Measurements from ENCODE around the gene S100A7A. TPM values are rescaled to one million over a fixed set of nuclear protein-coding genes. Genes with fewer than 3 reads are reported as not detected.

S100A7A gene
- total RNA-seq = not detected in 2 replicates

DNA sequence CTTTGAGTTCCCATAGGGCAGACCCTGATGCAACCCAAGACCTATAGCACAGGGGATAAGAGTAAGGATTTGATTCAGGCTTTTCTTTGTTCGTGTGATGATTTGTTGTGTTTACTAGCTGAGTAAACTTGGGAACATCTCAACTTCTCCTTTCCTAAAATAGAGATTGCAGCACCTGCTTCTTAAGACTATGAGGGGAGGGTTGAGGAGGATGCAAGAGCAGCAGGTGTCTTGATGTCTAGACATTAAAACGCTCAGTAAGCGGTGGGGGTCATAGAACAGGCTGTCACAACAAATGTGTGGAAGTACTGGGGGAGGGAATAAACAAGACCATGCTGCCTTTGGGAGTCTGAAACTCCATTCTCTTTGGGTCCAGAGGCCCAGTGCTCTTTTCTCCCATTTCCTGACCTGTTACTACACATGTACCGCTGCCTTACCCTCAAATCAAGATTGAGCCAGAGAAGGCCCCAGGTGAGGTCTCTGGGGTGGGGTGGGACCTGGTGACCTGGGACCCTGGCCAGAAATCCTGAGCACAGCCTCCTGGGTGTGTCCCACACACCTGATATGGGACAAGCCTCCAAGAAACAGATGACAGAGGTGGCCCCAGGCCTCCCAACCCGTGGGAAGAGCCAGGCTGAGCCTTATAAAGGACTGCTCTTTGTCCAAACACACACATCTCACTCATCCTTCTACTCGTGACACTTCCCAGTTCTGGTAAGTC, at the start of gene S100A7A:
Gene S100A7A, plus strand, starts transcription at position 671 of the 721 bp plus-strand sequence. CDS start 1,563 bp downstream, outside the sequence.
- intact Hi-C loops (cut with micrococcal nuclease) = no loop called here

DNA sequence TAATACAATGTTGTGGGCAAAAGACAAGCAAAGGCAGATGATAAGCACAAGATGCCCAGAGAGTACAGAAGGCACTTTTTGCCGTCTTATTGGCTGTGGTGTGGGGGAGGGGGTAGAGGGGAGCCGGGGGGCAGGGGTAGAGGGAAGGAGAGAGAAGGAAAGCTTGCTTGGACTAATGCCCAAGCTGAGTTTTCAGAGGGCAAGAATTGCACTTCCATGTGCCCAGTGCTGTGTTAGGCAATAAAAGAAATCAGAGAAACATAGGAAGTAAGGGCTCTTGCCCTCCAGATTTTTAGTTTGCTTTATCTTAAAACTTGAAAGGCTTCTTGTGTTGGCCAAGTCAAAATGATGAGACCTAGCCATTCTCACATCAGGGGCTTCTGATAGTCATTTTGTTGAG, 49.2 kb upstream of the S100A7A start:
- intact Hi-C loops (cut with micrococcal nuclease) = no loop called here

DNA sequence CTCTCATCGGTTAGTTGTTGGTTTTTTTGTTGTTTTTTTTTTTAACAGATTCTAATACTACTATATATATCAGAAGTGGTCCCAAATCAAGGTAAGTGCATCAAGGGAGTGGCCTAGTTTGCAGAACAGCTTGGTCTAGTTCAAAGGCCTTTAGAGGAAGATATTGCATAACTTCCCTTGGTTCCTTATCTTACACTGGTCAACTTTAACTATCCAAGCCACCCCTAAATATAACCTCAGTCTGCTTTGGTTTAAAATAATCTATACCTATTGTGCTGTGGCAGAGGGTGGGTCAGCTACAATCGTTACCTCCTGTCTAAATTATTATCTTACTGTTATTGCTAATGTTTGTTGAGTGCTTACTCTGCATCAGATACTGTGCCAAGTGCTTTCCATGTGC, 47.8 kb upstream of the S100A7A start:
- intact Hi-C loops (cut with micrococcal nuclease) = no loop called here

DNA sequence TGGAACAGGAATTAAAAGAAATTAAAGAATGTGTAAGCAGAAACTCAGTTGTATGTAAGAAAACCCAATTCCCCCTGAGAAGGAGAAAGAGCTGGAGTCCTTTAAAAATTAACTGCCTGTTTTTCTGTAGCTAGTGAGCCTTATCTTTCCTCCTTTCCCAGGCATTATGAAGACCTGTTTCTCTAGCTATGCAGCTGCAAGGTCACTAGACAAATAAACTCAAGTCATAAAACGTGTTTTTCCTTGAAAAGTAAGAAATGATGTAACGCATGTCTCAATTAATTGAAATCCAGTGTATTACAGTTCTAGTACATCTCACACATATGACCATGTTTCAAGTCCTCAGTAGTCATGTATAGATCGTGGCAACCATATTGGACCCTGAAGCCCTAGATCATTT, 46.2 kb upstream of the S100A7A start:
- intact Hi-C loops (cut with micrococcal nuclease) = no loop called here

DNA sequence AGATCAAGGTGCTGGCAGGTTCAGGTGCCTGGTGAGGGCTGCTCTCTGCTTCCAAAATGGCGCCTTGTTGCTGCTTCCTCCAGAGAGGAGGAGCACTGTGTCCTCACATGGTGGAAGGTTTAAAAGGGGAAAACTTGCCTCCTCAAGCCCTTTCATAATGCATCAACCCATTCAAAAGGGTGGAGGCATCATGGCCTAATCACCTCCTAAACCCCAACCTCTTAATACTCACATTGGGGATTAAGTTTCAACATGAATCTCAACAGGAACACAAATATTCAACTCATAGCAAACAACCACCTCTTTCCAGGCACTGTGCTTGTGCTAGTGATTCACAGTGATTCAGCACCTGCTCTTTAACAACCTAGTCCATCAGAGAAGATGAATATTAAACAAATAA, 45.1 kb upstream of the S100A7A start:
- intact Hi-C loops (cut with micrococcal nuclease) = no loop called here

DNA sequence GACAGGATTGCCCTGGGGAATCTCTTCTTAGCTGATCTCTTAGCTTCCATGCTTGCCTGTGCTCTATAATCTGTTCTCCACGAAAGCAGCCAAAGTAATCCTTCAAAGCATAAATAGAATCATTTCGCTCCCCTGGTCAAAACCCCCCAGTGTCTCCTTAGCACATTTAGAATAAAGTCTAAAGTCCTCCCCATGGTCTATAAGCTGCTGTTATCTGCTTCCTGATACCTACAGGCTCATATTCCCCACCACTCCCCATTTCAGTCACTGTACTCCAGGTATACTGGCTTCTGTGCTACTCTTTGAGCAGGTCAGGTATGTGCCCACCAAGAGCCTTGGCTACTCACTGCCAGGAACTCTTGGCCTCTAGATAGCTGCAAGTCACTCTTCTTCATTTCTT, 43.7 kb upstream of the S100A7A start:
- intact Hi-C loops (cut with micrococcal nuclease) = no loop called here

DNA sequence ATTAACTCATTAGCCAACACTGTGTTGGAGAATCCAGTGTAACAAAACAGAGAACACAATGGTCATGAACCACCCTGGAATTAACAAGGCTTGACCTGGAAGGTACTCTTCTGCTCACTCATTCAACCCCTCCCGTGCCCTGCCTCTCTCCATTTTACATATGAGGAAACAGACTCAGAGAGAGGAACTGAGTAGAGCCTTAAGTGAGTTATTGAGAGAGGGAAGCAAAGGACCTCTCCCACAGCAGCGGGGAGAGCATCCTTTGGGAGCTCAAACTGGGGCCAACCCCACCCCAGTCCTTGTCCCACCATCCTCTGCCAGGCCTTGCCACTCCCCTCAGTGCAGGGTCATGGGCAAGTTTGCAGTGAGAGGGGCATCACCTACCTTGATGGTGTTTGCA, 42.2 kb upstream of the S100A7A start:
- intact Hi-C loops (cut with micrococcal nuclease) = no loop called here

DNA sequence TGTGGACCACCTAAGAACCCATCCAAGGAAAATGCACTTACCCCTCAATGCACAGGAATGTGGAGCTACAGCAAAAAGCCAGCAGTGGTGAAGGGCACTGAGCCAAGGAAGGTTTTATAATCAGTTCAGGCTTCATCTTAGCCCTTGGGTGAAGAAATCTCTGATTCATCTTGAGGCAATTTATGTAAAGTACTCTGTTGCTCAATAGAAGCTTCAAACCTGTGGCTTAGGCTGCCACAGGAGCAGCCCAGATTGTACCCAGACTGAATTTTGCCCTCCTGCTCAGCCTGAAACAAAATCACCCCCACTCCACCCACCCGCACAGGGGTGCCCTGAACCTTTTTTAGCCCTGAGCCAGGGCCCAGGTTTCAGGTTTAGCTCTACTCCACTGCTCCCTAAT, 40.8 kb upstream of the S100A7A start, which contains the start of gene S100A12:
Gene S100A12, minus strand, starts transcription at position 111 of the 400 bp plus-strand sequence. CDS start 1,029 bp downstream, outside the sequence.
- intact Hi-C loops (cut with micrococcal nuclease) = no loop called here

DNA sequence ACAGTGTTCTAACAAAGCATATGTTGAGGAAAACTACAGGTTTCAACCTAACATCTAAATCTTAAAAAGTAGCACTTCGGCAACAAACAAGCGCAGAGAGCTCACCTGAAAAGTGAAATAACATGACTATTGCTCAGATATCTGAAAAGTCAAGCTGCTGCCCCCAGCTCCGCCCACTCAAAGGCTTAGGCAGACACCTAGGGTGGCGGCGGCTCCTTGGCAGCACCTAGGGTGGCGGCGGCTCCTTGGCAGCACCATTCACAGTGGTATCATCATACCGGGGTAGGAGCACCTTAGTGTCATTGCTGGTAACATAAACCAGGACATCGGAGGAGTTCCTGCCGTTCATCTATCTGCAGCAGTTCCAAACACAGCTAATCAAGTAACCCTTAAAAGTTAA, 36.7 kb upstream of the S100A7A start:
- intact Hi-C loops (cut with micrococcal nuclease) = no loop called here

DNA sequence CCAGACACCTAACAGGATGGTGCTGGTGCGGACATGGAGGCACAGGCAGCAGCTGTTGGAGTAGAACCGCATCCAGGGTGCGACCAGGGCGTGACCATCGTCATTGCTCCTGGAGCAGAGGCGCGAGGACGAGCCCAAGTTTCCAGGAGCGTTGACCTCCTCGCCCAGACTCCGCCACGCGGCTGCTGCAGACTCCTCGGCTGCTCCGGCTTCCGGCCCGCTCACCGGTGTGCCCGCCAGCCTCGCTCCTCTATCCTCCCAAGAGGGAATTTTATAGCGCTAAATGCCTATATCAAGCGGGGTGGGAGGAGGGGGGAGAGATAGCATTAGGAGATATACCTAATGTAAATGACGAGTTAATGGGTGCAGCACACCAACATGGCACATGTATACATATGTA, 35.6 kb upstream of the S100A7A start:
- intact Hi-C loops (cut with micrococcal nuclease) = no loop called here

DNA sequence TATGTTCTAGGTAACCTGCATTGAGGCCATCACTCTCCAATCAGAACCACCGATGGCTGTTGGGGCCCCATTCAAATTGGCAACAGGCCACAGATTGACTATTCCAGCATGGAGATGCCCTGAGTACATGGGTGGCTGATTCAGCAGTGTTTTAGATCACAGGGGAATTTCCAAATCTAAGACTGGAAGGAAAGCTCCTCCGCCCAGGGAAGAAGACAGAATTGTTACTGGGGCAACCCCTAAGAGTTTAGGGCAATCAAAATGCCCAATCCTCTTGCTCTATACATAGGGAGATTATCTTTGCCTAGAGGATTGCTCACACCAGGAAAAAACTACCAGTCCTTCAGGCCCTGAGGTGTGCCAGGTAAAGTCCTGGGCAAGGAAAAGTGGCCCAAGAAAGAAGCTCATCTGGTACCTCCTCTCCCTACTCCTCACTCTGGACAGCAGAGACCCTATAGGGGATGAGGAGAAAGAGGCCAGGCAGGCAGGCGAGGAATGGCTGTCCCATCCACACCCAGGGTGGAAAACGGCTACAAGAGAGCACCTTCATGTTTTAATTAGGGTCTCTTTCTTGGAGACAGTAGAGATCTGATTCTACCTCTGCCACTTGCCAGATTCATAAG, 31.3 kb upstream of the S100A7A start:
- intact Hi-C loops (cut with micrococcal nuclease) = no loop called here

DNA sequence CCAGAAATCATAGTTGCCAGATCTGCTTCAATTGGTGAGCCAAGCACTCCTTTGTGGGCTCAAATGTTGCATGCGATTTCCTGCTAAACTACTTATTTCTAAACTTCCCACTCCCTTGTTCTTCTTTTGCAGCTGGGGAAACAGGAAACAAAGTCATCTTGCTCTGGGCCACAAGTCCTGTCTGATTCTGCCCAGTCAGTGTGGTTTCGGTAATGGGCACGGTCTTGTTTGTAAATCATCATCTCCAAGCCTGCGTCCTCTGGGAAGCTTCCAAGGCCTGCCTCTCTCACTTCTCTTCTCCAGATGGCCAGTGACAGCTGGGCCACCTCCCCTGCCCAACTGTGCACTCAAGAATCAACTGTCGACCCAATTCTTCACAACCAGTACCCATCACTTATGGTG, 29.8 kb upstream of the S100A7A start:
- intact Hi-C loops (cut with micrococcal nuclease) = no loop called here

DNA sequence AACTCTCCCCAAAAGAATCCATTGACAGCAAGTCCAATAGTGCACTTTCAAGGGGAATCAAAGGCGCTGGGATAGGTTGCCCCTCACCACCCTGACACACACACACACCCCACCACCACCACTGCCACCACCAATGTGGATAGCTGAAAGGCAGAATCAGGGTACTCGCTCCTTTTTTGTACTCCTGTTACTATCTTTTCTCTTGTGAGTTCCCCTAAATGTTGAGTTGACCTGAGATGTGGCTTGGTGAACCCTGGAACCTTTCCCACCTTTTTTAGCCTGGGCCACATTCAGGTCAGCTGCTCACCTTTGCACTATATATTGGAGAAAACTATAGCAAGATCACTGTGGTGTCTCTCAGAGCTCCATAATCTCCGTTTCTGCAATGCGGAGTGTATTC, 29.3 kb upstream of the S100A7A start:
- intact Hi-C loops (cut with micrococcal nuclease) = no loop called here

DNA sequence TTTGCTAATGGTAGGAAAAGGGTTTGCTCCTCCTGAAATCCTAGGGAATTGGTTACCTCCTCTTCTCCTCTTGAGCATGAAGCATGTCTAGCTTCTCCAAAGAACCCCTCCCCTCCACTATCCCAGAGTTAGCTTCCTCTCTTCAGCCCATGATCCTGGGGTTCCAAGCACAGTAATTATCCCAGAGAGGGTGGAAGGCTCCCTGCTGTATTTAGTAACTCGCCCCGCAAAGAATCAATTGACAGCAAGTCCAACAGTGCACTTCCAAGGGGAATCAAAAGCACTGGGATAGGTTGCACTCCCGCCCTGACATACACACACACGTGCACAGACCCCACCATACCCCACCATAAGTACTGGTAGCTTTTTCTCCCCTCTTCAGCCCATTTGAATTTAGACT, 28.5 kb upstream of the S100A7A start:
- intact Hi-C loops (cut with micrococcal nuclease) = no loop called here

DNA sequence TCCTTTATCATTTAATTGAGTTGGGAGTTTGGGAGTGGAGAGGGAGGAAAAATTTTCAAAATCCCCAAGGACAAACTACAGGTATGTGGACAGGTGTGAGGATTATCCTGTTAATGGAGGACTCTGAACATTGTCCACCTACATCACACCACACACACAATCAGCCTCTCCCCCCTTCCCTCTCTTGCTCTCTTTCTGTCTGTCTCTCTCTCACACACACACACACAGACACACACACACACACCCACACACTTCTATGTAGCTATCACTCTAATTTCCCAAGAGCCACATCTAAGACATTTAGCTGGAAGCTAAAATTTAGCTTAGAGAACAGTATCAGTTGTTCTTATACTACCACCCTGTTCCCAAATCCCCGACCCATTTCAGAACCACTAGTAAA, 26.9 kb upstream of the S100A7A start:
- intact Hi-C loops (cut with micrococcal nuclease) = no loop called here

DNA sequence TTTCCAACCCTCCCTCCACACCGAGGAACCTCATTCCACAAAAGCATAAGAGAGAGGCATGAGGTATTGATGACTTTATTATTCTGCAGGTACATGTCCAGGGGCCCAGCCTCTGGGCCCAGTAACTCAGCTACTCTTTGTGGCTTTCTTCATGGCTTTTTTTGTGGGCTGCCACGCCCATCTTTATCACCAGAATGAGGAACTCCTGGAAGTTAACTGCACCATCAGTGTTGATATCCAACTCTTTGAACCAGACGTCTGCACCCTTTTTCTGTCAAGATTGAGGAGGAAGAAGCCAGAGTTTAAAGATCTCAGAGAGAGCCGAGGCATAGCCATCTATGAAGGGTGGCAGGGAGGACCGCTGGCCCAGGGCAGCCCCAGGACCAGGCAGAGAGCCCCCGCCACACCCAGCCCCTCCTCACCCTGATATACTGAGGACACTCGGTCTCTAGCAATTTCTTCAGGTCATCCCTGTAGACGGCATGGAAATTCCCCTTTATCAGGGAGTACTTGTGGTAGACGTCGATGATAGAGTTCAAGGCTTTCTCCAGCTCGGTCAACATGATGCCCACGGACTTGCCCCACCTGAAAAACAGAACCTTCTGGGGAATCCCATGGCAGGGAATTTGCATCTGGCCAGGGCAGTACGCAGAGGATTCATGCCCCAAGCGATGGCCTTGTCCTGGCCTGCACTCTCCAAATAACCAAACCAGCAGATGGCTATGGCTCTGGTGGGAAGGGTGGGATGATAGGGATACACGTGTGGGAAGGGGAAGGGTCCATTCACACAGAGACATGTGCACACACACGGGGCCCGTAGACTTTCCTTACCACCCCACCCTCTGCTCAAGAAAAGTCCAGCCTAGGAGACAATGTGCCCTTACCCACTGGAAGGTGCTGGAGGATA, 26.1 kb upstream of the S100A7A start:
- intact Hi-C loops (cut with micrococcal nuclease) = no loop called here

DNA sequence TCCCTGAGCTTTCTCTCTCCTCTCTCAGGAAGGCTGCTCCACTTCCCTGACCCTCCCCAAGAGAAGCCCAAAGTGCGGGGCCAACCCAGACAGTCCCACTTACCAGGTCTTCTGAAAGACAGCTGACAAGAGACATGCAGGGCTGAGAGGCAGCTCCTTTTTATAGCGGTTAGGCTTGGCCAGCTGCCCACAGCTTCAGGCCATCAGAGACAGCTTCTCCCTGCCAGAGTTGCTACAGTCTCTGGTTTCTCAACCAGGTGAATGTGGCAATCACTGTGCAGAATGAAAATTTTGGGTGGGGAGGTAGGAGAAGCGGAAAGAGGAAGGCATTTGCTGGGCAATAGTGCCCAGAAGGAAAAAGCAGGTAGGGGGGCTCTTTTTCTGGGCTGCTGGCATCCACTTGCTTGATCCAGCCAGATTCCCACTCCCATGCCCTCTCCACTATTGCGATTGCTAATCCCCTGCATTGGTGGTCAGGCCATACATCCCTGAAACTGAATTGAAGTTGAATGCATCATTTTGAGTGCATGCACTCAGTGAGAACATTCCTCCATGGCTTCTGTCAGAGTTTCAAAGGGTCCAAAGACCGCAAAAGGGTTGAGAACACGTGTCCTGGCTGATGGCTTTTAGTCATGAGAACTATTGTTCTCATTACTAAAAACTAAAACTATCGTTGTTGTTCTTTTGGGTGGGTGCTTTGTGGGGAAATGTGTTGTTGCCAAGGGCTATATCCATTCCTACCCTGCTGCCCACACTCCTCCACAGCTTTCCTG, 25.2 kb upstream of the S100A7A start, which contains the start of gene S100A8:
Gene S100A8, minus strand, starts transcription at position 136 of the 773 bp plus-strand sequence. CDS start 538 bp downstream, outside the sequence.
- intact Hi-C loops (cut with micrococcal nuclease) = no loop called here

DNA sequence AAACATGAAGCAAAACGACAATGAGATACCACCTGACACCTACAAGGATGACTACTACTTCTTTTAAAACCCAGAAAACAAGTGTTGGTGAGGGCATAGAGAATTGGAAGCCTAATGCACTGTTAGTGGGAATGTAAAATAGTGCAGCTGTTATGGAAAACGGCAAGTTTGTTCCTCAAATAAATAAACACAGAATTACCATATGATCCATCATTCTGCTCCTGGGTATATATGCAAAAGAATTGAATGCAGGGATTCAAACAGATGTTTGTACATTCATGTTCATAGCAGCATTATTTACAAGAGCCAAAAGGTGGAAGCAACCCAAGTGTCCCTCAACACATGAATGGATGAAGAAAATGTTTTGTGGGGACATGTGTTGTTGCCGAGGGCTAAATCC, 24.1 kb upstream of the S100A7A start:
- intact Hi-C loops (cut with micrococcal nuclease) = no loop called here

DNA sequence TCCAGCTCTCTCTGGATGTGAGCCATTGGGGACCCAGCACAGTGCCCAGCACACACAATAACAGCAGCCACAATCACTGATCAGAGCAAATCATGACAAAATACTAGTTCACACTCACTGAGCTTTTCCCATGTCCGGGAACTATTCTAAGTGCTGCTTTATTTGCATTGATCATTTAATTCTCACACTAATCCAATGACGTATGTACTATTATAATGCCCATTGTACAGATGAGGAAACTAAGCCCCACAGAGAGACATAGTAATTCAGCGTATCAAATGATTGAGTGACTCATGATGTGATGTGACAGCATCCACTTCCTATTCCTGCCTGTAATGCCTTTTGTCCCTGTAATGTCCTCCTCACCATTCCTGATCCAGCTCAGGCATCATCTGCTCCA, 23.5 kb upstream of the S100A7A start:
- intact Hi-C loops (cut with micrococcal nuclease) = no loop called here

DNA sequence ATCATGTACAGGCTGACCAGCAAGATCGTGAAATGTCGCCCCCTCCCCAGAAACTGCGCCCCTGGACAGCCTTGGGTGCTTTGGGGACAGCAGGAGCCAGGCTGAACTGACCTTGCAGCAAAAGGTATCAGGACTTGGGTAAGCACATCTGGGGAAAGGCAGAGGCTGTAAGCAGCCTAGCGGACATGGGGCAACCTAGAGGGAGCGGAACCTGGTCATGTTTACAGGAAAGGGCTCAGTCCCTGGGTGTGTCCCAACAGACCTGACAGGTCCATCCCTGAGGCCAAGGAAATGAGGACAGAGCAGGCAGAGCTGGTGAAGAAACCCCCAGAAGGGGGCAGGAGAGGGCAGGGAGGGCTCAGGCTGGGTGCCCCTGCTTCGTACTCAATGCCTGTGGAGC, 22.4 kb upstream of the S100A7A start:
- intact Hi-C loops (cut with micrococcal nuclease) = no loop called here

DNA sequence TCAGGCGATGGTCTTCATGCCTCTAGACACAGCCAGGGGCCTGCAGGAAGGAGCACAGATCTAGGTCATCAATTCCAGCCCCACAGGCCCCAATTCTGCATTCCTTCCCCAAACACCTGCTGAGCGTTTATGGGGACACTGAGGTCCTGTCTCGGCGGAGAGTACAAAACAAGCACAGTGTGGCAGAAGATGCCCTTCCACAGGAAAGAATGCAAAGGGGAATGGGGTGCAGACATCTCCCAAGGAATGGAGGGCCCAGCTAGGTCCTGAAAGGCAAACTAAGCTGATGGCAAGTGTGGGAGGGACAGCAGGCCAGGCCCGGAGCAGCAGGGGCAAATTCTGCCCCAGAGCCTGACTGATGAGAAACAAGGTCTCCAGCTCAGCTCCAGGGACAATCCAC, 21.9 kb upstream of the S100A7A start:
- intact Hi-C loops (cut with micrococcal nuclease) = no loop called here
